HFFc6 (cell line): ENCODE measurements around the gene CLEC6A. TPM values are rescaled to one million over a fixed set of nuclear protein-coding genes. Genes with fewer than 3 reads are reported as not detected.
"Not testable (repeated sequence)": the region's sequence is repeated elsewhere in the genome, so short reads cannot be mapped to it uniquely, and the experiment has no call there.

Experiments
- DNase-seq: peaks from one replicate; pipeline ENCODE4 v3.0.0-alpha.2; 2018
- H3K27ac Mint-ChIP-seq: 2 replicates; pipeline ENCODE4 v1.8.0; 2020; ENCODE audit warnings: mild to moderate bottlenecking, mixed read lengths
- H3K27me3 Mint-ChIP-seq: 2 replicates; pipeline ENCODE4 v1.8.0; 2021; ENCODE audit warnings: mild to moderate bottlenecking, moderate library complexity, mixed read lengths; ENCODE audit not compliant: insufficient read depth
- H3K36me3 Mint-ChIP-seq: 2 replicates; pipeline ENCODE4 v1.8.0; 2021; ENCODE audit warnings: low read depth, mixed read lengths
- H3K4me1 Mint-ChIP-seq: 2 replicates; pipeline ENCODE4 v1.8.0; 2020; ENCODE audit warnings: low read depth, mixed read lengths
- H3K4me3 Mint-ChIP-seq: 2 replicates; pipeline ENCODE4 v1.8.0; 2020; ENCODE audit warnings: mild to moderate bottlenecking, moderate library complexity, mixed read lengths
- H3K9me3 Mint-ChIP-seq: 2 replicates; pipeline ENCODE4 v1.8.0; 2020; ENCODE audit warnings: mild to moderate bottlenecking, mixed read lengths
- CTCF ChIP-seq: fragments of 200-600 bp; sonication (generic); IDR thresholded peaks from 2 replicates; pipeline ENCODE4 v1.5.0; 2021; ENCODE audit warnings: antibody characterized with exemption, mild to moderate bottlenecking
- total RNA-seq, 6 experiments: library from RNA; stranded (reverse); fragmentation: NEBNext Ultra II Directional; extraction: Animal tissue kit (Norgen Biotek cat#: 25700); gene quantifications; 2 replicates in 1 of 6; 3 replicates in 5 of 6; pipeline ENCODE4 v1.2.3, GENCODE V29; 2021

The CLEC6A gene
- total RNA-seq, 6 experiments from 2014 or later = not detected

GRCh38 chr12:8482571-8483061, 26.9 kb downstream of the CLEC6A start:
- Mint-ChIP-seq H3K27me3 (no peaks in the 10 kb centered on the region; the same call in 1 of the 2 replicates), H3K27ac (no peak overlapping the region)

GRCh38 chr12:8483079-8483478, 27.3 kb downstream of the CLEC6A start:
- DNase-seq = no peak
- Mint-ChIP-seq H3K27ac (no peak overlapping the region), H3K4me1 (no peaks in the 10 kb centered on the region), H3K4me3 (no peak overlapping the region), H3K27me3 (no peaks in the 10 kb centered on the region; the same call in 1 of the 2 replicates), H3K36me3 (no peaks in the 10 kb centered on the region), H3K9me3 (peaks cover 25% of the 10 kb centered on the region)
- no peak for TF ChIP-seq CTCF

More at GRCh38 chr12:8482571-8483061, 26.9 kb downstream of the CLEC6A start:
- Mint-ChIP-seq H3K4me1 (no peaks in the 10 kb centered on the region), H3K9me3 (peaks cover 25% of the 10 kb centered on the region), H3K4me3 (no peak overlapping the region), H3K36me3 (no peaks in the 10 kb centered on the region)
- no peak for DNase-seq
- TF ChIP-seq CTCF = no peak

GRCh38 chr12:8491646-8492530, 36.1 kb downstream of the CLEC6A start:
- Mint-ChIP-seq H3K27ac (no peak overlapping the region), H3K4me1 (no peaks in the 10 kb centered on the region), H3K36me3 (no peaks in the 10 kb centered on the region), H3K27me3 (no peaks in the 10 kb centered on the region), H3K4me3 (no peak overlapping the region), H3K9me3 (peaks cover 6% of the 10 kb centered on the region; the same call in 1 of the 2 replicates)
- no peak for TF ChIP-seq CTCF
- DNase-seq = no peak

- H3K4me1 Mint-ChIP-seq = no peaks in the 10 kb centered on the region
- no peaks in the 10 kb centered on the region for H3K36me3 Mint-ChIP-seq
- no peak overlapping the region for H3K4me3 Mint-ChIP-seq
- no peak for DNase-seq
- H3K27me3 Mint-ChIP-seq = no peaks in the 10 kb centered on the region; the same call in 1 of the 2 replicates
- H3K9me3 Mint-ChIP-seq = peaks cover 5% of the 10 kb centered on the region; the same call in 1 of the 2 replicates
- TF ChIP-seq CTCF = no peak
- H3K27ac Mint-ChIP-seq = no peak overlapping the region
Measured at GRCh38 chr12:8493084-8493483, 37.3 kb downstream of the CLEC6A start.

GRCh38 chr12:8495671-8496070, 39.9 kb downstream of the CLEC6A start:
- H3K4me3 Mint-ChIP-seq, H3K4me1 Mint-ChIP-seq, H3K27me3 Mint-ChIP-seq, H3K9me3 Mint-ChIP-seq, H3K27ac Mint-ChIP-seq, DNase-seq, H3K36me3 Mint-ChIP-seq: not testable (repeated sequence)

- H3K36me3 Mint-ChIP-seq, H3K9me3 Mint-ChIP-seq, H3K4me1 Mint-ChIP-seq, H3K27ac Mint-ChIP-seq, H3K27me3 Mint-ChIP-seq, H3K4me3 Mint-ChIP-seq, DNase-seq: not testable (repeated sequence)
Measured at GRCh38 chr12:8496074-8496473, 40.3 kb downstream of the CLEC6A start.
